Stimulated activated CD8-positive, alpha-beta memory T cell treated with anti-CD3 and anti-CD28 coated beads, Interleukin-7, amount 100 ng/mL, for 24 hours (primary cell): ENCODE results near the gene DGCR6.
"Not testable (repeated sequence)": the region's sequence is repeated elsewhere in the genome, so short reads cannot be mapped to it uniquely, and the experiment has no call there.

Source experiments
- DNase-seq: peaks from one replicate; pipeline ENCODE4 v3.0.0-alpha.2; 2020; ENCODE audit warnings: low read depth

The DGCR6 gene

GRCh38 chr22:18905540-18906409, at the start of gene DGCR6:
DGCR6 (plus strand) TSS chr22:18906320; CDS start chr22:18906375, 55 bp downstream.
- no peak for DNase-seq

- not testable (repeated sequence) for DNase-seq
These were observed 46.8 kb upstream of the DGCR6 start for GRCh38 chr22:18859314-18859713.

- DNase-seq, result peak; percentile 21
These were observed 24.9 kb upstream of the DGCR6 start for GRCh38 chr22:18881260-18881659.

GRCh38 chr22:18884465-18884864, 21.7 kb upstream of the DGCR6 start:
- DNase-seq, result not testable (repeated sequence)

- DNase-seq, result no peak
These were observed 18.0 kb upstream of the DGCR6 start for GRCh38 chr22:18888115-18888514.

GRCh38 chr22:18890510-18891192, 15.5 kb upstream of the DGCR6 start:
- DNase-seq, result not testable (repeated sequence)

- not testable (repeated sequence) for DNase-seq
These were observed 12.3 kb upstream of the DGCR6 start for GRCh38 chr22:18893775-18894174.

- DNase-seq, result not testable (repeated sequence)
These were observed 10.0 kb upstream of the DGCR6 start for GRCh38 chr22:18896037-18896657.

GRCh38 chr22:18906410-18906745, 258 bp downstream of the DGCR6 start:
- not testable (repeated sequence) for DNase-seq

GRCh38 chr22:18906896-18907295, 776 bp downstream of the DGCR6 start:
- no peak for DNase-seq

GRCh38 chr22:18909556-18909955, 3.4 kb downstream of the DGCR6 start:
- no peak for DNase-seq

- not testable (repeated sequence) for DNase-seq
These were observed 5.4 kb downstream of the DGCR6 start for GRCh38 chr22:18911535-18911934.

GRCh38 chr22:18912264-18912946, 6.3 kb downstream of the DGCR6 start:
- not testable (repeated sequence) for DNase-seq

GRCh38 chr22:18914558-18914957, 8.4 kb downstream of the DGCR6 start:
- not testable (repeated sequence) for DNase-seq

GRCh38 chr22:18915550-18915949, 9.4 kb downstream of the DGCR6 start:
- not testable (repeated sequence) for DNase-seq

GRCh38 chr22:18917818-18918217, 11.7 kb downstream of the DGCR6 start:
- not testable (repeated sequence) for DNase-seq

- DNase-seq, result not testable (repeated sequence)
These were observed 14.3 kb downstream of the DGCR6 start for GRCh38 chr22:18920257-18920902.

- no peak for DNase-seq
These were observed 19.4 kb downstream of the DGCR6 start for GRCh38 chr22:18925368-18926064.

- DNase-seq, result no peak
These were observed 20.9 kb downstream of the DGCR6 start for GRCh38 chr22:18927020-18927419.

GRCh38 chr22:18927573-18927972, 21.5 kb downstream of the DGCR6 start:
- DNase-seq, result no peak

GRCh38 chr22:18929459-18929858, 23.3 kb downstream of the DGCR6 start:
- no peak for DNase-seq
